Right kidney (tissue), 1 donor: ENCODE results near the gene TBC1D16.

ENCODE experiments used
- DNase-seq: peaks from one replicate; pipeline ENCODE4 v3.0.0-alpha.2; 2016

TBC1D16 gene

DNA sequence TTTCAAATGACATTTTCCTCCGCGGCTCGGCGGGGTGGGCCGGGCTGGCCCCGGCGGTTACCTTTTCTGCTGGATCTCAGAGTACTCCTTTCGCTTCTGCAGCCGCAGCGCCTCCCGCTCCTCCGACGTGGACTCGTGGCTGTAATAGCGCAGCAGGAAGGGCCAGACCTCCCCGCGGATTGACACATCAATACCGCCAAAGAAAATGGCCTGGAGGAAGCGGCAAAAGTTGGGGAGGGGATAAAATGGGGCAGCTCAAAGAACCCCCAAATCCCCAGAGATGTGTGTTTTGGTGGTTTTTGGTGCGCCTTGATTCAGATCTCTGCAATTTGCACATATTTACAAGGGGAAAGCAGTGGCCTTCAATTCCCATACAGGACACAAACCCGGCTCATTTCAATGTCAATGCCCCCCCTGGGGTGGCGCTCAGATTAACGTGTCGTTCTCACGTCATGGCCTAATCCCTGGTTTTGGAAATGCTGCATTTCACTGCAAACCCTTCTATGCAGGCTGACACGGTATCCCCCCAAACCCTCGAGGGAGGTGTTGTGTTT lies 85.9 kb downstream of the TBC1D16 start:
- no peak for DNase-seq

DNA sequence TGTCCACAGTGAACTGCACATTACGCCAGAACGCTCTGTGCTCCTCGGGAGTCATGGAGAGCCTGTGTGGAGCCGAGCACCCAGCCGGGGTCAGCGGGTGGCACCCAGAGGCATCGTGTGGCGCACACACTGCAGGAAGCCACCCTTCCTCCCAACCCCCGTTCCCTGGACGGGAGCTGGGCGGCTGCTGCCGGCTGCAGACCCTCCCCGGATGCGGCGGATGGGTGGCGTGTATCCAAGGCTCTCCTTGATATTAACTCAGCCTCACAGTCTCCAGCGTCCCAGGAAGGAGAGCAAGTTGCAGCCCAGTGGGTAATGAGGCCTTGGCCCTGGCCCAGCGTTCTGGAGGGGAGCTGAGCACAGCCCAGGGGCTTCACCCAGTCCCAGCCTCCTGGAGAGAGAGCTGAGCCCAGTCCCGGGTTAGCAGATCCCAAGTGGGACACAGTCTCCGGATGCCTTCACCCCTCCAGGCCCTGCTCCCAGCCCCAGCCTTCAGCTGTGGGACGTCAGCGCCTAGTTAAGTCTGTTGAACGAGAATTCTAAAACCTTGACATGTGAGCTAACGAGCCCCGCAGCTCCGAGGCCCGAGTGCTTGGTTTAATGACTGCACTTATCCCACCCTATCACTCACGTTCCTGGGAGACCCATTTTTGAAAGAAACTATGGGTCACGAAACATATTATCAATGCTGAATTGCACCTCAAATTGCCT lies 86.6 kb downstream of the TBC1D16 start:
- no peak for DNase-seq

DNA sequence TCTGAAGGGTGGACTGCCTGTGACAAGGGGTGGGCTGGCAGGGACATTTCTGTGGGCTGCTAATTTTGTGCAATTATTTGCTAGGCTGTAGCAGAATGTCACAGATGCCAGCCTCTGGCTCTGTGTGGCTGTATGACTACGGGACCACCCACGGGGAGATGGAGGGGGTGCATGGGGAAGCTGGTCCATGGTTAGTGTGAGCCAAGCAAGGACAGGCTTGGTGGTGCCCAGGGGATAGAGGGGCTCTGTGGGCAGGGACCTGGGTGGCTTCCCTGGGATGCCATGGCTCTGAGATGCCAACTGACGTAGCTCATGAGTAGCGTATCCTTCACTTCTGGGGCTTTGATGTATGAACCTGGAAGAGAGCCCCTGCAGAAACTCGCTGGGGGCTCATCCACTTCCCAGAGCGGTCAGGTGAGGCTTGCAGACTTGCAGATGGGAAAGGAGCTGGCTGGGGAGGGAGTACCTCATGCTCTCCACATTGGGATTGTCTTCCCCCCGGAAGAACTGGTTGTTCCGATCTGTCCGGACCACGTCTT lies 87.2 kb downstream of the TBC1D16 start:
- no peak for DNase-seq

DNA sequence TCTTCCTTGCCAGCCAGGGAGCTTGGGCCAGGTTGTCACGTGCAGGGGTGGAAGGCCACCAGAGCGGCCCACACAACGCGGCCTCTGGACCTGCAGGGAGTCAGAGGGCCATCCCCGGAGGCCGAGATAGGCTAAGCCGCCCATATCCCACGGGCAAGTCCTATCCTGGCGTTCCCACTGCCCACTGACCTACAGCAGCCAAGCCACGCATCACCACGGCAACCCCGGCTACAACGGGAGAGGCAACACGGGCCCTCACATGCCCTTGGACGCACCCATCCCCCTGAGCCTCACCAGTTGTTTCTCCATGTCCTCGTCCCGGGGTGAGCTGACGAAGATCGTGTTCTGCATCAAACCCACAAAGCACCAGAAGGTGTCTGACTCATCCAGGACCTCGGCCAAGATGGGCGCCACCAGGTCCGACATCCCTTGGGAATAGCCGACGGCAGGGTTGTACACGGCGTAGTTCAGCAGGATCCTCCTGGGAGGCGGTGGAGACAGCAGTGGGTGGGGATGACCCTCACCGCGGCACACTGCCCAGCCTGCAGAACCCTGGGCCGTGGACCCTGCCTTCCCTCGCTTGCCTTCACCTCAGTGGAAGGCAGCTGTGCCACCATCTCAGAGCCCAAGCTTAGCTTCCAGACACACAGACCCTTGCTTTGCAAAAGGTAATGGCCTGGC lies 88.2 kb downstream of the TBC1D16 start:
- no peak for DNase-seq

DNA sequence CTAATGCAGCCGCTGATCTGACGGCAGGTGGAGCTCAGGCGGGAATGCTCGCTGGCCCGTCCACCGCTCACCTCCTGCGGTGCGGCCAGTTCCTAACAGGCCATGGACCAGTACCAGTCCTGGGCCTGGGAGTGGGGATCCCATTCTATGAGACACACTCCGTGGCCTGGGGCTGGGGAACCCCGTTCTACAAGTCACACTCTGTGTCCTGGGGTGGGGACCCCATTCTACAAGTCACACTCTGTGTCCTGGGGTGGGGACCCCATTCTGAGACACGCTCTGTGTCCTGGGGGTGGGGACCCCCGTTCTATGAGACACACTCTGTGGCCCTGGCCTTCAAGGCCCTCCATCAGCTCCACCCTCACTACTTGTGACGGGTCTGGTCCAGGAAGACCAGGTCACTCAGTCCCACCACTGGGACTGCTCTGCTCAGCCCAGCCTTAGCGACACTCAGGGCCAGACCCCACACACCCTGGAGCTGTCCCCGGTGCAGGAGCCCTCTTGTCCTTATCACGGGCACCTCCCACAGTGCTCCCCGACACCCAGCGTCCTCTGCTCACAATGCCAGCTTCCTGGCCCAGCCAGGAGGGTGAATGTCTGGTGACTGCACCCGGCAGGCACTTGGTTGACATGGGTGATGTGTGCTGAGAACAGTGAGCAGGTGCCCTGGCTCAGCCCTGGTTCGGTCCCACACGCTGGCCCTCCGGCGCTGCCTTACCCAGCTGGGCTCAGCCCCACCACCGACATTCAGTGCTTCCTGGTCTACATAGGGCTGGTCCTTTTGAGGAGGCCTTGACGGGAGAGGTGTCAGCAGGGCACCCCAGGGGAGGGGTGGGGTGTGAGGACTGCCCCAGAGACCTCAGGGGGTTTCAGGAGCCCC lies 89.1 kb downstream of the TBC1D16 start:
- DNase-seq = no peak

DNA sequence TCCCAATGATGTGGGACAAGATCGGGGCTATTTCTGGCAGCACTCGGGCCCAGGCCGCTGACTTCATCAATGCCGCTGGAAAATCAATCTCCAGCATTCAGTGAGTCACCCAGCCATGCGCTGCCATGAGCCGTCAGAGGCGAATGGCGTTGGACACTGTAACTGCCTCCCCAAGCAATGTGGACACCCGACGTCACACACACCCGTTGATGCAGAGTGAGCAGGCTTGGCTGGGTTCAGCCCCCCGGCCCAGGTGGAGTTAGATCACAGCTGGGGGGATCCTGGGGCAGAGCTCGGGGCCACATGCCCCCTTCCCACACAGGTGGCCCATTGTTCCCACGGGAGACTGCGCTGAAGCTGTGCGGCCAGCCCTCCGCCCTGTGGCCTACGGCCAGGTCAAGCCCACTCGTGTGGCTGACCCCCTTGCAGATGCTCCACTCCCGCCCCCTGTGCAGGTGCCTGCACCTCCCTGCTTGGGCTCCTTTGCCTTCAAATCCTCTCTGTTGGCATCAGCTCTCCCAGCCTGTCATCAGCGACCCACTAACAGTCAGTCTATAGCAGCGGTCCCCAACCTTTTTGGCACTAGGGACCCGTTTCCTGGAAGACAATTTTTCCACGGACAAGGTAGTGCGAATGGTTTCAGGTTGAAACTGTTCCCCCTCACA lies 89.9 kb downstream of the TBC1D16 start:
- no peak for DNase-seq

DNA sequence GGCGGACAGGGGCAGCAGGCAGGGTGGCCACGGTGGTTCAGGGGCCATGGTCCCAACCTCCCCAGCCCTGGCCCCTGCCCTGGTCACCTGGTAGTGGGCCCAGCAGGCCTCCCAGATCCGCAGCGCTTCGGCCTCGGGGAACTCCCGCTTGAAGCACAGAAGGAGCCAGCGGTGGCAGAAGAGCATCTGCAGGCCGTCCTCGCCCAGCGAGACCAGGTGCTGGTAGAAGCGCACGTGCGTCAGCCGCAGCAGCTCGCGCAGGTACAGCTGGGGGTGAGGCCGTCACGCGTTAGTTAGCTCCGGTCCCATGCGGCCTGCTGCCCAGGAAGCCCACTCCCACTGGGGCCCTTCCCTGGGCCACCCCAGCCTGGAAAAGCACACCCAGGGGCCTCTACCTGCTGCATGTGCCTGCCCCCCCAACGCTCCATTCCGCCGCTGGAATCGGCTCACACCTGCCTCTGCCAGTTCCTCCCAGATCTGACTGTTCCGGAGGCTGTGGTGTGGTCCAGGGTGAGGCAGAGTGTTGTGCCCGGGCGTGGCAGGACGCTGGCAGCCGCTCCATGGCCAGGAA lies 90.8 kb downstream of the TBC1D16 start:
- no peak for DNase-seq

DNA sequence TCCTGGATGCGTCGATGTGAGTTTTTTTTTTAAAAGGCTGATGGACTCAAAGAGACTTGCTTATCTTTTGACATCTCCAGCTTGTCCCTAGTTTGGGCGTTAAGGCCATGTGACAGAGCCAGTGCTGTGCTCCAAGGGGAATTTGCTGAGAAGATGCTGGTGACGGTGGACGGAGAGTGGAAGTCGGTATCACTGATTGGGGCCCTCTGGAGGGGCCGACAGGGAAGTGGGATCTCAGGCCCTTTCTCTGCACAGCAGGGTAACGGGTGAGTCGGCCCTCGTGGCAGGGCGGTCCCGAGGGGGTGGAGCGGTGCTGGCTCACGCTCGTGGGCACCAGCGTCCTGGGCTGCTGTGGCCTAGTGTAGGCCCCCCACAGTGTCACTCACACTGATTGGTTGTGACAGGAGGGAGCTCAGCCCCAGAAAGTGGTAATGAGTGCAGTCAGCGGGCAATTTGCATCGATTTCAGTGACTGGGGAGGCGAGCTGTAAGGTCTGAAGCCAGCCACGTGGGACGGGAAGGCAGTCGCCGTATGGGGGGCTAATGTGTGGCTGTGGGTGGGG lies 91.3 kb downstream of the TBC1D16 start:
- no peak for DNase-seq

DNA sequence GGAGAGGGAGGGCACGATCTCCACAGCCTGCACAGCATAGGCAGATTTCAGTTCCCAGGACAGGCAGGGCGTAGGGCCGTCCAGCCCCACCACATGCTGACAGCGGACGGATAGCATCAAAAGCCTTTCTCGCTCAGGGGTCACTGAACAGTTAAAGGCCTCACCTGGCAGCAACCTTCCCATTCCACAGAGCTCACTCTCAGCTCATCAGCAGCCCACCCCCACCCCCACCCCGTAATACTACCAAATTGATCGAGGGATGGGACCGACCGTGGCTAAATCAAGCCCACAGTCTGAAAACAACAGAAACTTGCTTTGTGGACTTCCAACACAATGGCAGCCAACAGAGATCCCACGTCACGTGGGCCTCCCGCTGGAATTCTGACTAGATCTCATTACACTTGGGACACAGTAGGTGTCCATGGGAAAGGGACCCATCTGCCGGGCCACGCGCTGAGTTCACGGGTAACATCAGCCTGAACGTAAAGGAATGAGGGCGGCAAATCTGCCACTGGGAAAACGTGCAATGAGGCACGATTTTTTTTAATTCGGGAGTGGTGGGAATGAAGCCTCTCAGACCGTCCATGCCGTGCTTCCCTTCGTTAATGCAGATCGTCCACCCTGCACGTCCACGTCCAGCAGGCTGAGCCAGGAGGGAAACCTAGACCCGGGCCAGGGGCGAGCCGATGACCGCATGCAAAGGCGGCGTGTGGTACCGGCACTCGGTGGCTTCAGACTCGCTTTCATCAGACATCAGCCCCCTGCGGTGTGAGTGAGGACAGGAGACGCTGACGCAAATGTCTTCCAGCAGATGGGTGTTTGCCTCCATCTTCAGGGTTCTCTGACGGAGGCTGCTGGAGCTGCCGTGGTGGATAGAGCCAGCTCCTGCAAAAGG lies 92.1 kb downstream of the TBC1D16 start:
- DNase-seq = no peak

DNA sequence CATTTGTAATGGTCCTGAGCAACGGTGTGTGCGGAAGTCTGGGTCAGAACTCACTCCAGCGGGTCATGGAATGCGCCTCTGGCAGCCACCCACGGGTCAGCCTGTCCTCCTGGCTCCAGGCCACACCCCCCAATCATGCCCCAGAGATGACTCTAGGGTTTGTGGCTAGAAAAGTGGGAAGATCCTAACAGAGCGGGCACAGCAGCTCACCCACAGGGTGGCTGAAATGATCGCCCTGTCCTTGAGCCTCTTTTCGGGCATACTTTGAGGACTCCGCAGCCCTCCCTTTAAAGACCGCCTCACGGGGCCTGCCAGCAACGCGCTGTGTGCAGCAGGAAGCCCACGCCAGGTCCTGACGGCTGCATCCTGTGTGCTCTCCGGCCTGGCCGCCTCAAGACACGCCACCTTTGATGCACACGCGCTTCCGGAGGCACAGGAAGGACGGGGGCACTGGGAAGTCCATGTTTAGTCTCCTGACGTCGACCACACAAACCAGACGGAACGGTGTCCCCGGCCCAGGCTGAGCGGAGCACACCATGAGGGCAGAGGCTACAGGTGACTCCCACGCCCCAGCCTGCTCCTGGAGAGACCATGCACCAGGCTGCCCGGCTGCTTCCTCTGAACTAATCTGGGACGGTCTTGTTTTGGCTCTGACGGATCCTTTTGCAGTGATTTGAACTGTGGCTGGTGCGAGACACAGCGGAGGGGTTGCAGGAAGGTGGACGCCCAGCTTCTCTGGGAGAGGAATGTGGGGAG lies 92.9 kb downstream of the TBC1D16 start:
- DNase-seq = no peak

DNA sequence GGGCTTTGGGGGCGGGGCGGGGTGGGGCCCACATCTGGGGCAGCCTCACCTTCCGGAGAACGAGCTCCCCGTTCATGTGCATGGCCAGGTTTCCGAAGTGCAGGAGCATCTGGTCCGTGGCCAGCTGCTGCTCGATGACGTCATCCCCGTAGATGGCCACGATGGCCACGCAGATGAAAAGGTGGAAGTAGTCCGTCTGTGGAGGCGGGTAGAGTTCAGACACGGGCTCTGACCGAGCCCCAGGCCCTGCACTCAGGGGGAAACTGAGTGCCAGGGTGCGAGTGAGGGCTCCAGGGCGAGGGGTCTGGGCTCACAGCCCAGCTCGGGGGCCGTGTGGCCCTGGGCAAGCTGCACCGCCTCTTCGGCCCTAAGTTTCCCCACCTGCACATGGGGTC lies 93.7 kb downstream of the TBC1D16 start:
- no peak for DNase-seq

DNA sequence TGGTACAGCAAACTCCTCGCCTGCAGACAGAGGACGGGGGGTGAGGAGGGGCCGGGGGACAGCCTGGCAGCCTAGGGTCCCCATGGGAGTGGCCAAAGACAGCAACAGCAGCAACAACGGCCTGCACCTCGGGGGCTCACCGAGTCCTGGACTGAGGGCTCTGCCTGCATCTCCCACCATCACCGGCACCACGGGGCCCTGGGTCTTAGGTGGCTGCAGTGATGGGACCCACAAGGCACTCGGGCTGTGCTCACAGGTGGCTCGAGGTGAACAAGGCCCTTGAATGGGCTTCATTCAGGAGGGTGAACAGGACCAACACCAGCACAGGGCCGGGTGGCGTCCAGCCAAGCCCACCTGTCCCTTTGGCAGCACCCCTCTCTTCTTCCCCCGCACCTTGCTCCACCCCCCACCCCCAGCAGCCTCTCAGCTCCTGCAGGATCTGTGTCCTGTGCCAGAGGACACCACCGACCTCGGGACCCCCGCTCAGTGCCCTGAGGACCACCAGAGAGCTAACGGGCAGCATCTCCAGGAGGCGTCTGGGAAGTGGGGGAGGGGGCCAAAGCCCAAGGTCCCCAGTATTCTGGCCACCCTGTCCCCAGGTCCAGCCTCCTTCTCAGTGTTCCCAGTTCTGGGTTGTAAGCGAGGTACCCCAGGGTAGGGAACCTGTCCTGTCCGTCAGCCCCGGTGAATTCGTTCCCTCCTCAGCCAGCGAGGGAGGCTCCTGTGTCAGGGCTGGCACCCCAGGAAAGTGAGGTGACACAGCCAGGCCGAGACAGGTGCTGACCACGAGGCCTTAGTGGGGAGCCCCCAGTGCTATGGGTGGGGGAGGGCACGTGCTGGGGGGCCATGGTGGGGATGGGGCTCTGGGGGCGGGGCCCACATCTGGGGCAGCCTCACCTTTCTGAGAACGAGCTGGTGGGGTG lies 94.3 kb downstream of the TBC1D16 start:
- no peak for DNase-seq

DNA sequence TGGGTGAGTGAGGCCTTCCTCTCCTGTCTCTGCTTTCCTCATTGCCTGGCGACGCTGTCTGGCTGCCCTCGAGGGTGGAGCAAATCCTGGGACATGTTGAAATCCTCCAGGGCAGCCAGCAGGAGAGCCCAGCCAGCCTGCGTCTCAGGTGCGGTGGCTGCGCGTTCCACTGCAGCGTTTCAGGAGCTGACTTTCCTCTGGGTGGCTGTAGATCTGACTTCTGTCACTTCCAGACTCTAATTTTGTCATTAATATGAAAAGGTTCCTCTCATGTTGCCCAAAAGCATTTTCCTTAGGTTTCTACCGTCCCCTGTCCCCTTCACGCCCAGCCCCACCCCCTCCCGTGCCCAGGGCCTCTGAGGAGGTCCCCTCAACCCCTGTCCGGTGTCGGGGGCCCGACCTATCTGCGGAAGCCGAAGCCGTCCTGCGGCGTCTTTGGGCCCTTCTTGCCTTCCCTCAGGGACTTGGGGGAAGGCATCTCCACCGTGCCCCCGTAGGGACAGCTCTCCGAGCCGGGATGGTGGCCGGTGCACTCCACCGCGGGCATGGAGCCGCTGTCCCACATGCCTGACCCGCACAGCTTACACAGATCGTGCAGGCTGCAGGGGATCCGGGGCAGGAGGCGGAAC lies 95.1 kb downstream of the TBC1D16 start:
- DNase-seq = no peak

DNA sequence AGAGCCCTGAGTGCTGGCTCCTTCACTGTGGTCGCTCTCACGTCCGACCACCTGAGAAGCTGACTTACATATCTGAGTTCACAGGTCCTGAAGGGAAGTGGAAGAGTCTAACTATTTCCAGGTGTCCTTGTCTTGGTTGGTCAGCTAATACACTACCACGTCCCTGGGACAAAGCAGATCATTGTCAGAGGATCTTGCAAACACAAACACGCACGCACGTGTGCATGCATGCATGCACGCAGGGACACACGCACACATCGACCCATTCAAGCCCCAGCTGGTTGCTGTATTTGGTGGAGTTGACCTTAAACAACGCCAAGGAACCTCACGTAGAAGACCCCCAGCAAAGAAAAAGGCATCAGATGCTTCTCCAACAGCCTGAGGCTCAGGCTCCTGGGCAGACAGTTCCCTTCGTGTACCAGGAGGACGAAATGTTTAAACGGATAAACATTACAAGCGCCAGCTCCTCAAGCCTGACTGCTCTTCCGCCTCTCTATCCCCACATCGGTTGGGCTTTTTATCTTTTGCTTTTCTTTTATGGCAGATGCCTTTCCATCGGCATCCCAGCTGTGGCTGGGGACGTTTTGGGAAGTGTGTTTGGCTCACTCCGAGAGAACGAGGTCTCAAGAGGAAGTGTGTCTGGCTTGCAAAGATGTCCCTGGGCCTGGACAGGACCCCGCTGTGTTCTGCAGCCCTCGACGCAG lies 95.8 kb downstream of the TBC1D16 start:
- DNase-seq = no peak

DNA sequence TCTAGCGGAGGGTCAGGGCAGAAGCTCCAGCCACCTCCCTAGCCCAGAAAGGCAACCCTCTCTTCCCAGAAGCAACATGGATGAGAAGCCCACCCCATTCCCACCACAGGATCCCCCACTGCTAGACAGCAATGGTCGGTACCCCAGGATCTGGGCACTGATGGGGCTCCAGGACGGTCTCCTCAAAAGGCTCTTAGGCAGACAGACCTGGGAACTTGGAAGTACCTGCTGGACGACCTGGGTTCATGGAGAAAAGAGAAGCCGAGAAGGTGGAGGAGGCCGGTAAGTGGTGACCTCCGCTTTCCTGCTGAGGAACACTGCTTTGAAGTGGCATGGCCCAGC lies 96.6 kb downstream of the TBC1D16 start:
- DNase-seq = no peak

DNA sequence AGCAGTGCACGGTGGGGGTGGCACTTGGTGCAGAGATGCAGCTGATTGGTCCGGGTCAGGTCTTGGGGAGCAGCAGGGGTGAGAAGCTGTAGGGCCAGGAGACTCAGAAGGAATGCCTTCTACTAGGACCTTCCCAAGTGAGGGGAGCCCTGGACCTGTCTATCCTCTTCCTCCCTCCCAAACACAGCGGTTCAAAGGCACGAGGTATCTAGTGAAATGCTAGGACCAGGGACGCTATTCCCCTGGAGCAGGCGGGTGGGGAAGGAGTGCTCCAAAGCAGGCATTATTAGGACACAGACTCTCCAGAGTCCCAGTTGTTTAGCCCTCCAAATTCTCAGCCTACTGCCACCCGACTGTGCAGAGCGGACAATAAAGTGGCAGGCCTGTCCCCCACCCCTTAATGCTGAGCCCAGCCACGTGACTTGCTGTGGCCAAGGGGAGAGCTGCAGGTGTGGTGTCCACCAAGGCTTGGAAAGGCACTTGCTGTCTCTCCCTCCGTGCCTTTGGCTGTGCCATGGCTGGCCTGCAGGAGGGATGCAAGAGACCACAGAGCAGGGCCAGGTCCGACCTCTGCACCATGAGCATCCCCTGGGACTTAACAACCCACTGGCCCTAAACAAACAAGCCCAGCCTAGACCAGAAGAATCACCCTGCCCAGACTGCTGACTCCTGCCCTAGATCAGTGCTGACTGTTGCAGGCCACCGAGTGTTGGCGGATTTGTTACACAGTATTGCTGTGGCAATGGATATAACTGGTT lies 97.2 kb downstream of the TBC1D16 start:
- DNase-seq = no peak
